Endothelial cell of umbilical vein (primary cell): ENCODE results near the gene CMBL.

Experiments used
- POLR2A ChIP-seq: IDR thresholded peaks from 2 replicates; pipeline ENCODE4 v1.6.1; 2012; ENCODE audit warnings: low read depth, mild to moderate bottlenecking, control low read depth, low read length
- POLR2AphosphoS5 ChIP-seq: IDR thresholded peaks from 2 replicates; pipeline ENCODE4 v1.6.1; 2012; ENCODE audit warnings: low read depth, mild to moderate bottlenecking, control low read depth, low read length, moderate library complexity; ENCODE audit not compliant: insufficient read depth
- TF ChIP-seq, protein P1 (sequence below), 2 donors: IDR thresholded peaks; 1 replicate in 1 of 2; 2 replicates in 1 of 2; pipeline ENCODE4 v1.5.1; 2011; ENCODE audit warnings: low read length in 2 of 2, mild to moderate bottlenecking in 2 of 2, moderate library complexity in 2 of 2, control low read depth in 1 of 2, inconsistent platforms in 1 of 2, low read depth in 1 of 2; ENCODE audit not compliant: insufficient read depth in 1 of 2; ENCODE audit errors: extremely low read depth in 1 of 2

DNA sequence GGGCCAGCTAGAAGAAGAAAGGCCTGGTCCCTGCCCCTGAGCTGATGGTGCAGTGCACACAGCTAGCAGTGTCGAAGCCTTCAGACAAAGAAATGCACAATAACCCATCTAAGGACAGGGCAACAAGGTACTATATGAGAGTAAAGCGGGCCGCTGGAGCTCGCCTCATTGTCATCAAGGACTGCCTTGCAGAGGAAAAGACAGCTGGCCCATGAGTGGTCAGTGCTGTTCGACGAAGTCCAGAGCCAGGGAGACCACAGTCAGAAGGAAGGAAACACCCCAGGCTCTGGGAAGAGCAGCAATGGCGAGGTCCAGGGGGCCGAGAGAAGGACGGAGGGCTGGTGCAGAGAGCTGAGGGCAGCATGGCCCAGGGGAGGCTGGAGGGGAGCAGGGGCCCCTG, 75.3 kb downstream of the CMBL start:
- TF ChIP-seq POLR2A (no peak), POLR2AphosphoS5 (no peak)
- TF ChIP-seq, protein P1, sequence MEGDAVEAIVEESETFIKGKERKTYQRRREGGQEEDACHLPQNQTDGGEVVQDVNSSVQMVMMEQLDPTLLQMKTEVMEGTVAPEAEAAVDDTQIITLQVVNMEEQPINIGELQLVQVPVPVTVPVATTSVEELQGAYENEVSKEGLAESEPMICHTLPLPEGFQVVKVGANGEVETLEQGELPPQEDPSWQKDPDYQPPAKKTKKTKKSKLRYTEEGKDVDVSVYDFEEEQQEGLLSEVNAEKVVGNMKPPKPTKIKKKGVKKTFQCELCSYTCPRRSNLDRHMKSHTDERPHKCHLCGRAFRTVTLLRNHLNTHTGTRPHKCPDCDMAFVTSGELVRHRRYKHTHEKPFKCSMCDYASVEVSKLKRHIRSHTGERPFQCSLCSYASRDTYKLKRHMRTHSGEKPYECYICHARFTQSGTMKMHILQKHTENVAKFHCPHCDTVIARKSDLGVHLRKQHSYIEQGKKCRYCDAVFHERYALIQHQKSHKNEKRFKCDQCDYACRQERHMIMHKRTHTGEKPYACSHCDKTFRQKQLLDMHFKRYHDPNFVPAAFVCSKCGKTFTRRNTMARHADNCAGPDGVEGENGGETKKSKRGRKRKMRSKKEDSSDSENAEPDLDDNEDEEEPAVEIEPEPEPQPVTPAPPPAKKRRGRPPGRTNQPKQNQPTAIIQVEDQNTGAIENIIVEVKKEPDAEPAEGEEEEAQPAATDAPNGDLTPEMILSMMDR (IDR thresholded peaks at IDR 0.05; ENCODE audit: extremely low read depth in 1 of 2, insufficient read depth in 1 of 2, low read depth in 1 of 2, low read length in 2 of 2) = no peak
